Upper lobe of left lung (tissue), 6 donors: Measurements from ENCODE around the gene NALCN. TPM values are rescaled to one million over a fixed set of nuclear protein-coding genes. Genes with fewer than 3 reads are reported as not detected.

ENCODE experiments used
- ATAC-seq, 2 donors: fragments of 200-7000 bp; cut with Tn5 transposase; one replicate each; pipeline ENCODE4 v1.9.1; 2022; ENCODE audit warnings: mild to moderate bottlenecking in 2 of 2, moderate library complexity in 2 of 2; ENCODE audit not compliant: low FRiP score in 2 of 2
- DNase-seq, 2 donors: peaks; one replicate each; pipeline ENCODE4 v3.0.0-alpha.2; 2019 to 2020
- H3K27ac ChIP-seq, 4 donors: fragments of 200-600 bp; sonication (generic); one replicate each; pipeline ENCODE4 v1.5.1; 2016 to 2019
- H3K27me3 ChIP-seq, 4 donors: fragments of 200-600 bp; sonication (generic); one replicate each; pipeline ENCODE4 v1.5.1; 2017 to 2019
- H3K36me3 ChIP-seq, 4 donors: fragments of 200-600 bp; sonication (generic); one replicate each; pipeline ENCODE4 v1.5.1; 2016 to 2019
- H3K4me1 ChIP-seq, 4 donors: fragments of 200-600 bp; sonication (generic); one replicate each; pipeline ENCODE4 v1.5.1; 2018 to 2019
- H3K4me3 ChIP-seq, 4 donors: fragments of 200-600 bp; sonication (generic); one replicate each; pipeline ENCODE4 v1.5.1; 2017 to 2019; ENCODE audit warnings: mild to moderate bottlenecking in 2 of 4, moderate library complexity in 1 of 4
- H3K9me3 ChIP-seq, 4 donors: fragments of 200-600 bp; sonication (generic); one replicate each; pipeline ENCODE4 v1.5.1; 2018 to 2019
- CTCF ChIP-seq, 6 experiments: fragments of 450-650 bp in 4 of 6; fragments of 200-600 bp in 2 of 6; sonication (generic) in 2 of 6; IDR thresholded peaks; one replicate each; pipeline ENCODE4 v1.5.1; 2016 to 2019; ENCODE audit warnings: antibody characterized with exemption in 6 of 6
- EP300 ChIP-seq, 4 donors: sonication (generic); formaldehyde crosslinking; IDR thresholded peaks; one replicate each; pipeline ENCODE4 v1.5.1; 2017; ENCODE audit warnings: antibody characterized with exemption in 4 of 4, control low read depth in 2 of 4
- POLR2A ChIP-seq, 4 donors: fragments of 450-650 bp; IDR thresholded peaks; one replicate each; pipeline ENCODE4 v1.5.1; 2016 to 2017; ENCODE audit warnings: antibody characterized with exemption in 4 of 4, mild to moderate bottlenecking in 2 of 4
- POLR2AphosphoS5 ChIP-seq, 2 donors: sonication (generic); formaldehyde crosslinking; IDR thresholded peaks; one replicate each; pipeline ENCODE4 v1.5.1; 2017; ENCODE audit warnings: antibody characterized with exemption in 2 of 2
- WGBS, 2 donors: methylation state at CpG; one replicate each; pipeline ENCODE4 v1.1.5; 2017 to 2018; 5-methylcytosine and 5-hydroxymethylcytosine counted together
- total RNA-seq, 6 donors: library from RNA; depleted of rRNA in 4 of 6; stranded (reverse); fragments of >200 nt in 4 of 6; gene quantifications; one replicate each; pipeline versions ENCODE4 v1.1.0 to v1.2.1, GENCODE V29; 2016 to 2021
- donor health status: DM: no; HTN: no; CAD: no; lungs with moderate emphysema.
- donor health status: DM: no; HTN: yes; CAD: no; lungs with severe emphysema.

NALCN gene
- total RNA-seq, 6 donors from 2014 or later = under 0.01 to 1.8 (median 1.1) TPM

- no peak for TF ChIP-seq POLR2AphosphoS5 (IDR thresholded peaks at IDR 0.05)
- TF ChIP-seq EP300 (IDR thresholded peaks at IDR 0.05) = no peak
- no peak for TF ChIP-seq POLR2A (IDR thresholded peaks at IDR 0.05)
- TF ChIP-seq CTCF (IDR thresholded peaks at IDR 0.05) = no peak
- WGBS, 2 donors = 82 to 84% methylated on average over 2 of the region's 2 CpGs
- Histone ChIP-seq H3K27ac (no peak overlapping the region), H3K4me3 (no peak overlapping the region), H3K36me3 (no peaks in the 10 kb centered on the region), H3K4me1 (no peaks in the 10 kb centered on the region), H3K9me3 (no peaks in the 10 kb centered on the region), H3K27me3 (no peaks in the 10 kb centered on the region)
- DNase-seq (no peak), ATAC-seq (no peak)
Observed at GRCh38 chr13:101398920-101399319, 17.4 kb downstream of the NALCN start.

- Histone ChIP-seq H3K9me3 (no peaks in the 10 kb centered on the region), H3K27ac (no peak overlapping the region), H3K4me1 (no peaks in the 10 kb centered on the region), H3K4me3 (no peak overlapping the region), H3K36me3 (no peaks in the 10 kb centered on the region), H3K27me3 (no peaks in the 10 kb centered on the region)
- no peak for TF ChIP-seq CTCF (IDR thresholded peaks at IDR 0.05)
- TF ChIP-seq POLR2A (IDR thresholded peaks at IDR 0.05) = no peak
- TF ChIP-seq EP300 (IDR thresholded peaks at IDR 0.05) = no peak
- no peak for TF ChIP-seq POLR2AphosphoS5 (IDR thresholded peaks at IDR 0.05)
- no peak for ATAC-seq
- 66 to 79% methylated on average over 2 of the region's 2 CpGs for WGBS, 2 donors
- DNase-seq = no peak
Observed at GRCh38 chr13:101398191-101398590, 18.1 kb downstream of the NALCN start.

GRCh38 chr13:101397742-101398141 lies 18.6 kb downstream of the NALCN start:
- Histone ChIP-seq H3K4me1 (no peaks in the 10 kb centered on the region), H3K9me3 (no peaks in the 10 kb centered on the region), H3K27ac (no peak overlapping the region), H3K4me3 (no peak overlapping the region), H3K27me3 (no peaks in the 10 kb centered on the region), H3K36me3 (no peaks in the 10 kb centered on the region)
- ATAC-seq = no peak
- TF ChIP-seq POLR2A (IDR thresholded peaks at IDR 0.05) (no peak), POLR2AphosphoS5 (IDR thresholded peaks at IDR 0.05) (no peak), CTCF (IDR thresholded peaks at IDR 0.05) (no peak), EP300 (IDR thresholded peaks at IDR 0.05) (no peak)
- no peak for DNase-seq
- 22 to 53% methylated on average over 2 of the region's 2 CpGs for WGBS, 2 donors

GRCh38 chr13:101394605-101395004 lies 21.7 kb downstream of the NALCN start:
- Histone ChIP-seq H3K4me1 (no peaks in the 10 kb centered on the region), H3K9me3 (no peaks in the 10 kb centered on the region), H3K27ac (no peak overlapping the region), H3K4me3 (no peak overlapping the region), H3K27me3 (no peaks in the 10 kb centered on the region), H3K36me3 (no peaks in the 10 kb centered on the region)
- WGBS, 2 donors = 50 to 56% methylated on average over 2 of the region's 2 CpGs
- ATAC-seq = no peak
- no peak for TF ChIP-seq CTCF (IDR thresholded peaks at IDR 0.05)
- TF ChIP-seq POLR2A (IDR thresholded peaks at IDR 0.05) = no peak
- TF ChIP-seq EP300 (IDR thresholded peaks at IDR 0.05) = no peak
- no peak for TF ChIP-seq POLR2AphosphoS5 (IDR thresholded peaks at IDR 0.05)
- no peak for DNase-seq

GRCh38 chr13:101393140-101393539 lies 23.2 kb downstream of the NALCN start:
- TF ChIP-seq EP300 (IDR thresholded peaks at IDR 0.05) (no peak), POLR2AphosphoS5 (IDR thresholded peaks at IDR 0.05) (no peak), CTCF (IDR thresholded peaks at IDR 0.05) (no peak), POLR2A (IDR thresholded peaks at IDR 0.05) (no peak)

More at GRCh38 chr13:101393140-101393539, 23.2 kb downstream of the NALCN start:
- DNase-seq (no peak), ATAC-seq (no peak)
- Histone ChIP-seq H3K9me3 (no peaks in the 10 kb centered on the region), H3K4me1 (no peaks in the 10 kb centered on the region), H3K36me3 (no peaks in the 10 kb centered on the region), H3K4me3 (no peak overlapping the region), H3K27ac (no peak overlapping the region), H3K27me3 (no peaks in the 10 kb centered on the region)
- 81 to 84% methylated on average over 3 of the region's 3 CpGs for WGBS, 2 donors
